Parathyroid adenoma (tissue), 2 donors: Measurements from ENCODE around the gene CD244.
A peak's percentile ranks its signal among the peaks of the same experiment; 100 is the strongest.

Experiments
- H2AFZ ChIP-seq: fragments of 300-600 bp; sonication (generic); one replicate; pipeline ENCODE4 v1.7.0; 2017; ENCODE audit warnings: antibody characterized with exemption, mild to moderate bottlenecking
- H3K27ac ChIP-seq: fragments of 300-600 bp; sonication (generic); one replicate; pipeline ENCODE4 v1.7.0; 2017
- H3K27me3 ChIP-seq: fragments of 300-600 bp; sonication (generic); one replicate; pipeline ENCODE4 v1.7.0; 2017; ENCODE audit warnings: low read length; ENCODE audit not compliant: control insufficient read depth, insufficient read depth
- H3K36me3 ChIP-seq: fragments of 300-600 bp; sonication (generic); one replicate; pipeline ENCODE4 v1.7.0; 2017; ENCODE audit warnings: low read length; ENCODE audit not compliant: control insufficient read depth, insufficient read depth
- H3K4me1 ChIP-seq: fragments of 300-600 bp; sonication (generic); one replicate; pipeline ENCODE4 v1.7.0; 2017; ENCODE audit warnings: control low read depth
- H3K4me2 ChIP-seq: fragments of 300-600 bp; sonication (generic); one replicate; pipeline ENCODE4 v1.7.0; 2017; ENCODE audit warnings: low read length
- H3K4me3 ChIP-seq: fragments of 300-600 bp; sonication (generic); one replicate; pipeline ENCODE4 v1.7.0; 2017; ENCODE audit warnings: low read depth, low read length
- H3K79me2 ChIP-seq: fragments of 300-600 bp; sonication (generic); one replicate; pipeline ENCODE4 v1.7.0; 2017; ENCODE audit warnings: control low read depth
- H3K9ac ChIP-seq: fragments of 300-600 bp; sonication (generic); one replicate; pipeline ENCODE4 v1.7.0; 2017; ENCODE audit warnings: mild to moderate bottlenecking
- H3K9me3 ChIP-seq: fragments of 300-600 bp; sonication (generic); one replicate; pipeline ENCODE4 v1.7.0; 2017; ENCODE audit warnings: low read length; ENCODE audit not compliant: control insufficient read depth
- CTCF ChIP-seq: fragments of 300-600 bp; sonication (generic); IDR thresholded peaks from one replicate; pipeline ENCODE4 v1.7.0; 2017; ENCODE audit warnings: antibody characterized with exemption, mild to moderate bottlenecking
- donor health status: primary hyperparathyroidism.

CD244 gene

DNA sequence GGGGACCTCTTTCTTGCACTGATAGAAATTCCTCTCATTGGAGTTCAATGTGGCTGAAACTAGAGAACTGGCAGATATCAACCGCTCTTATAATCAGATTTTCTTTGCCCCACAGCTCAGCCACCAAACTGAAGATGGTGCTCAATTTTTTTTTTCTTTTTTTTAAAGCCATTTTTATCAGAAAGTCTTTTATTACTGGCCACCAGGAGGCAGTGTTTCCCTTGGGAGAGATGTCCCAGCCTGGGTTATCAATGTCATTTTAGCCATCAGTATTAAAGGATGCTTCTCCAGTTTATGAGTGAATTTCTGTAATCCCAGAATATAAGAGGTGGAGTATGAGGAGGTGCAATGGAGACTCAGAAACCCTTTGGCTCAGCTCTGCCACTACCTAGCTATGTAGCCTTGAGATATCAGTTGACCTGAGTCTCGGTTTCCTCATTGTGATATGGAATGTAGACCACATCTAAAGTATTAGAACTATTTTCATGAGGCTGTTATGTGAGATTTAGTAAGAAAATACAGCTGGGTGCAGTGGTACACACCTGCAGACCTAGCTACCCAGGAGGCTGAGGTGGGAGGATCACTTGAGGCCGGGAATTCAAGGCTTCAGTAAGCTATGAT lies 27.6 kb downstream of the CD244 start:
- Histone ChIP-seq H3K4me2 (no peak overlapping the region), H2AFZ (no peak overlapping the region), H3K27ac (no peak overlapping the region), H3K79me2 (no peaks in the 10 kb centered on the region), H3K9me3 (no peaks in the 10 kb centered on the region), H3K27me3 (no peaks in the 10 kb centered on the region), H3K36me3 (no peaks in the 10 kb centered on the region), H3K4me3 (no peak overlapping the region), H3K9ac (no peak overlapping the region), H3K4me1 (no peaks in the 10 kb centered on the region)
- peak; percentile 63 for TF ChIP-seq CTCF

GRCh38 chr1:160830321-160831153 lies 32.1 kb downstream of the CD244 start:
- no peak overlapping the region for H2AFZ ChIP-seq
- H3K9me3 ChIP-seq: no peaks in the 10 kb centered on the region
- no peak overlapping the region for H3K4me3 ChIP-seq
- no peak overlapping the region for H3K9ac ChIP-seq
- no peaks in the 10 kb centered on the region for H3K4me1 ChIP-seq
- peak; percentile 44 for TF ChIP-seq CTCF
- H3K79me2 ChIP-seq: no peaks in the 10 kb centered on the region
- no peak overlapping the region for H3K27ac ChIP-seq
- no peaks in the 10 kb centered on the region for H3K27me3 ChIP-seq
- no peak overlapping the region for H3K4me2 ChIP-seq
- no peaks in the 10 kb centered on the region for H3K36me3 ChIP-seq

- H3K4me3 ChIP-seq: no peak overlapping the region
- H2AFZ ChIP-seq: no peak overlapping the region
- no peaks in the 10 kb centered on the region for H3K27me3 ChIP-seq
- H3K79me2 ChIP-seq: no peaks in the 10 kb centered on the region
- TF ChIP-seq CTCF: no peak
- H3K4me2 ChIP-seq: no peak overlapping the region
- no peak overlapping the region for H3K9ac ChIP-seq
- H3K27ac ChIP-seq: no peak overlapping the region
- H3K36me3 ChIP-seq: no peaks in the 10 kb centered on the region
- H3K9me3 ChIP-seq: no peaks in the 10 kb centered on the region
- H3K4me1 ChIP-seq: no peaks in the 10 kb centered on the region
These were observed 32.9 kb downstream of the CD244 start for GRCh38 chr1:160829766-160830165.

DNA sequence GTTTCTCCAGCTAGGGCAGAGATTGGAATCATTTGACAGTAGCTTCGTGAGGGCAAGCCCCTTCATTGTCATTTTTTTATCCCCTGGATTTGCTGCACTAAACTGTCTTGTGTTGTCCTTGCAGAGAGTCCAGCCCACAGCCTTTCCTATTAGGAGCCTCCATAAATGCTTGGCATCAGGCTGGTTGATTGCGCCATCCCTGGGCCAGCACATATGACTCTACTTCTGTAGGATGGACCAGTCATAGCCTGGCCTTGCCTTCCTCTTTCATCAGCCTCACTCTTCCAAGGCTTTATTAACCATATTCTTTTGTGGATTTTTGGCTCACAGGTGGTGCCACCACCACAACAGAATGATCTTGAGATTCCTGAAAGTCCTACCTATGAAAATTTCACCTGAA lies 35.3 kb downstream of the CD244 start:
- H3K27me3 ChIP-seq: no peaks in the 10 kb centered on the region

More for the DNA sequence above, 35.3 kb downstream of the CD244 start:
- Histone ChIP-seq H3K4me2 (no peak overlapping the region), H3K36me3 (no peaks in the 10 kb centered on the region), H3K9me3 (no peaks in the 10 kb centered on the region), H3K79me2 (no peaks in the 10 kb centered on the region), H3K4me1 (no peaks in the 10 kb centered on the region), H3K4me3 (no peak overlapping the region), H3K9ac (no peak overlapping the region), H3K27ac (no peak overlapping the region), H2AFZ (no peak overlapping the region)
- TF ChIP-seq CTCF: no peak
